Mesendoderm (in vitro differentiated cells): ENCODE results near the gene RAD21L1.

Experiments
- DNase-seq: peaks from one replicate; pipeline ENCODE4 v3.0.0; 2013
- H2AK5ac ChIP-seq: 2 replicates; pipeline ENCODE4 v1.6.1; 2013; ENCODE audit warnings: low read length, inconsistent platforms
- H2BK120ac ChIP-seq: 2 replicates; pipeline ENCODE4 v1.6.1; 2013; ENCODE audit warnings: low read depth, mild to moderate bottlenecking, low read length, moderate library complexity, mixed read lengths
- H2BK15ac ChIP-seq: replicated peaks from 2 replicates; pipeline ENCODE4 v1.6.1; 2013; ENCODE audit warnings: low read depth, mild to moderate bottlenecking, moderate library complexity
- H2BK5ac ChIP-seq: 2 replicates; pipeline ENCODE4 v1.6.1; 2013; ENCODE audit warnings: low read length, inconsistent platforms
- H3K18ac ChIP-seq: 2 replicates; pipeline ENCODE4 v1.6.1; 2013; ENCODE audit warnings: mild to moderate bottlenecking, low read length, mixed read lengths
- H3K23ac ChIP-seq: one replicate; pipeline ENCODE4 v1.6.1; 2013; ENCODE audit warnings: low read length
- H3K27ac ChIP-seq: 2 replicates; pipeline ENCODE4 v1.5.1; 2013; ENCODE audit warnings: low read depth, mild to moderate bottlenecking, inconsistent platforms, low read length, moderate library complexity
- H3K27me3 ChIP-seq: 2 replicates; pipeline ENCODE4 v1.6.1; 2013; ENCODE audit warnings: low read length, control low read depth, mild to moderate bottlenecking, inconsistent platforms; ENCODE audit not compliant: insufficient read depth, poor library complexity
- H3K36me3 ChIP-seq: 2 replicates; pipeline ENCODE4 v1.6.1; 2013; ENCODE audit warnings: low read length, inconsistent platforms; ENCODE audit not compliant: control insufficient read depth, insufficient read depth
- H3K4ac ChIP-seq: one replicate; pipeline ENCODE4 v1.6.1; 2013; ENCODE audit warnings: low read depth, mild to moderate bottlenecking, low read length, moderate library complexity
- H3K4me1 ChIP-seq: 2 replicates; pipeline ENCODE4 v1.6.1; 2013; ENCODE audit warnings: low read depth, low read length, inconsistent platforms; ENCODE audit not compliant: control insufficient read depth
- H3K4me2 ChIP-seq: 2 replicates; pipeline ENCODE4 v1.6.1; 2013; ENCODE audit warnings: low read length
- H3K4me3 ChIP-seq: 2 replicates; pipeline ENCODE4 v1.5.1; 2013; ENCODE audit warnings: mild to moderate bottlenecking, low read length
- H3K56ac ChIP-seq: one replicate; pipeline ENCODE4 v1.6.1; 2013; ENCODE audit warnings: low read length
- H3K79me1 ChIP-seq: 2 replicates; pipeline ENCODE4 v1.6.1; 2013; ENCODE audit warnings: low read length, inconsistent platforms
- H3K79me2 ChIP-seq: 2 replicates; pipeline ENCODE4 v1.6.1; 2013; ENCODE audit warnings: mild to moderate bottlenecking, low read length; ENCODE audit not compliant: control insufficient read depth, insufficient read depth
- H3K9ac ChIP-seq: 2 replicates; pipeline ENCODE4 v1.6.1; 2013; ENCODE audit warnings: low read length, inconsistent platforms
- H4K5ac ChIP-seq: one replicate; pipeline ENCODE4 v1.6.1; 2013; ENCODE audit warnings: low read length
- H4K8ac ChIP-seq: one replicate; pipeline ENCODE4 v1.6.1; 2013; ENCODE audit warnings: low read depth, mild to moderate bottlenecking, control low read depth, low read length, moderate library complexity
- WGBS: extraction: QIAGEN DNeasy Blood & Tissue Kit; methylation state at CpG from one replicate; pipeline ENCODE4 v1.1.7; 2013; ENCODE audit warnings: low lambda C conversion rate, missing lambda C conversion rate; ENCODE audit not compliant: insufficient coverage; ENCODE audit errors: extremely low coverage; 5-methylcytosine and 5-hydroxymethylcytosine counted together

RAD21L1 gene

GRCh38 chr20:1190847-1191246, 35.0 kb upstream of the RAD21L1 start:
- Histone ChIP-seq H3K4me2 (no peak overlapping the region), H3K36me3 (no peaks in the 10 kb centered on the region), H4K5ac (no peak overlapping the region), H3K18ac (no peak overlapping the region), H2BK15ac (no peak overlapping the region), H3K9ac (no peak overlapping the region), H3K23ac (no peak overlapping the region), H3K27me3 (no peaks in the 10 kb centered on the region), H3K56ac (no peak overlapping the region), H3K79me1 (no peaks in the 10 kb centered on the region), H2BK120ac (no peak overlapping the region), H2AK5ac (no peak overlapping the region), H3K27ac (no peak overlapping the region), H3K4ac (no peak overlapping the region), H3K4me1 (peaks cover 11% of the 10 kb centered on the region), H4K8ac (no peak overlapping the region), H2BK5ac (no peak overlapping the region), H3K4me3 (no peak overlapping the region), H3K79me2 (no peaks in the 10 kb centered on the region)
- no CpG with 5 or more reads among the region's 3 CpGs for WGBS
- DNase-seq, result no peak

- Histone ChIP-seq H3K18ac (no peak overlapping the region), H3K27me3 (no peaks in the 10 kb centered on the region), H3K4ac (no peak overlapping the region), H2BK5ac (no peak overlapping the region), H3K9ac (no peak overlapping the region), H3K4me2 (no peak overlapping the region), H4K8ac (no peak overlapping the region), H2AK5ac (no peak overlapping the region), H3K27ac (no peak overlapping the region), H3K36me3 (no peaks in the 10 kb centered on the region), H3K56ac (no peak overlapping the region), H2BK120ac (no peak overlapping the region), H2BK15ac (no peak overlapping the region), H3K79me2 (no peaks in the 10 kb centered on the region), H3K79me1 (no peaks in the 10 kb centered on the region), H4K5ac (no peak overlapping the region), H3K4me1 (peaks cover 8% of the 10 kb centered on the region), H3K4me3 (no peak overlapping the region), H3K23ac (no peak overlapping the region)
- no CpG with 5 or more reads among the region's 3 CpGs for WGBS
- DNase-seq, result no peak
Measured at GRCh38 chr20:1191299-1191698, 34.5 kb upstream of the RAD21L1 start.

- Histone ChIP-seq H3K23ac (no peak overlapping the region), H3K27ac (no peak overlapping the region), H4K8ac (no peak overlapping the region), H2BK5ac (no peak overlapping the region), H2AK5ac (no peak overlapping the region), H3K27me3 (no peaks in the 10 kb centered on the region), H3K4me1 (no peaks in the 10 kb centered on the region), H2BK15ac (no peak overlapping the region), H3K18ac (no peak overlapping the region), H3K56ac (no peak overlapping the region), H3K79me2 (no peaks in the 10 kb centered on the region), H2BK120ac (no peak overlapping the region), H3K36me3 (no peaks in the 10 kb centered on the region), H3K4me2 (no peak overlapping the region), H4K5ac (no peak overlapping the region), H3K79me1 (no peaks in the 10 kb centered on the region), H3K4ac (no peak overlapping the region), H3K4me3 (no peak overlapping the region), H3K9ac (no peak overlapping the region)
- DNase-seq, result no peak
- WGBS, result no CpG with 5 or more reads among the region's 1 CpG
Measured at GRCh38 chr20:1195226-1195625, 30.6 kb upstream of the RAD21L1 start.

GRCh38 chr20:1196634-1197033, 29.2 kb upstream of the RAD21L1 start:
- H3K79me2 ChIP-seq, result no peaks in the 10 kb centered on the region
- H3K36me3 ChIP-seq, result no peaks in the 10 kb centered on the region
- H3K9ac ChIP-seq, result no peak overlapping the region
- H3K4me3 ChIP-seq, result no peak overlapping the region
- H2BK120ac ChIP-seq, result no peak overlapping the region
- WGBS, result no CpG with 5 or more reads among the region's 2 CpGs
- H3K56ac ChIP-seq, result no peak overlapping the region
- H3K27me3 ChIP-seq, result no peaks in the 10 kb centered on the region
- H2BK15ac ChIP-seq, result no peak overlapping the region
- H3K18ac ChIP-seq, result no peak overlapping the region
- no peak overlapping the region for H3K23ac ChIP-seq
- no peak overlapping the region for H3K4me2 ChIP-seq
- no peak overlapping the region for H3K27ac ChIP-seq
- DNase-seq, result no peak
- no peak overlapping the region for H3K4ac ChIP-seq
- H2AK5ac ChIP-seq, result no peak overlapping the region
- H3K4me1 ChIP-seq, result no peaks in the 10 kb centered on the region
- no peaks in the 10 kb centered on the region for H3K79me1 ChIP-seq
- no peak overlapping the region for H4K5ac ChIP-seq
- H2BK5ac ChIP-seq, result no peak overlapping the region
- no peak overlapping the region for H4K8ac ChIP-seq

- Histone ChIP-seq H3K79me1 (no peaks in the 10 kb centered on the region), H2AK5ac (no peak overlapping the region), H3K27ac (no peak overlapping the region), H2BK5ac (no peak overlapping the region), H3K4me1 (no peaks in the 10 kb centered on the region), H3K9ac (no peak overlapping the region), H3K56ac (no peak overlapping the region), H2BK15ac (no peak overlapping the region), H3K23ac (no peak overlapping the region), H4K5ac (no peak overlapping the region), H3K18ac (no peak overlapping the region), H2BK120ac (no peak overlapping the region), H3K4me3 (no peak overlapping the region), H3K36me3 (no peaks in the 10 kb centered on the region), H3K4me2 (no peak overlapping the region), H3K4ac (no peak overlapping the region), H3K79me2 (no peaks in the 10 kb centered on the region), H4K8ac (no peak overlapping the region), H3K27me3 (no peaks in the 10 kb centered on the region)
- no peak for DNase-seq
- WGBS, result no CpG with 5 or more reads among the region's 7 CpGs
Measured at GRCh38 chr20:1197801-1198200, 28.0 kb upstream of the RAD21L1 start.

GRCh38 chr20:1198751-1199150, 27.1 kb upstream of the RAD21L1 start:
- H4K5ac ChIP-seq, result no peak overlapping the region
- H3K36me3 ChIP-seq, result no peaks in the 10 kb centered on the region

More at GRCh38 chr20:1198751-1199150, 27.1 kb upstream of the RAD21L1 start:
- no CpG with 5 or more reads among the region's 5 CpGs for WGBS
- H3K23ac ChIP-seq, result no peak overlapping the region
- no peaks in the 10 kb centered on the region for H3K27me3 ChIP-seq
- H3K4ac ChIP-seq, result no peak overlapping the region
- no peak overlapping the region for H2BK5ac ChIP-seq
- no peaks in the 10 kb centered on the region for H3K79me2 ChIP-seq
- no peaks in the 10 kb centered on the region for H3K79me1 ChIP-seq
- H3K9ac ChIP-seq, result no peak overlapping the region
- no peaks in the 10 kb centered on the region for H3K4me1 ChIP-seq
- H3K4me3 ChIP-seq, result no peak overlapping the region
- no peak overlapping the region for H3K56ac ChIP-seq
- H2BK120ac ChIP-seq, result no peak overlapping the region
- H2AK5ac ChIP-seq, result no peak overlapping the region
- H2BK15ac ChIP-seq, result no peak overlapping the region
- H4K8ac ChIP-seq, result no peak overlapping the region
- H3K27ac ChIP-seq, result no peak overlapping the region
- no peak for DNase-seq
- no peak overlapping the region for H3K18ac ChIP-seq
- no peak overlapping the region for H3K4me2 ChIP-seq
